HepG2 (cell line): ENCODE measurements around the gene COL27A1. TPM values are rescaled to one million over a fixed set of nuclear protein-coding genes. Genes with fewer than 3 reads are reported as not detected.

Source experiments
- ATAC-seq: fragments of 200-7000 bp; cut with Tn5 transposase; 3 replicates; pipeline ENCODE4 v1.9.1; 2020; ENCODE audit warnings: mild to moderate bottlenecking, moderate library complexity
- BruUV-seq: library from RNA; stranded (reverse); fragments of 400-500 nt; replicated peaks from 2 replicates; lab custom pipeline; 2021; lab: Mats Ljungman, UMichigan
- CTCF ChIA-PET: fragments of 300-600 bp; formaldehyde crosslinking; extraction: SDS; loops from one replicate; lab custom pipeline; 2021; ENCODE audit warnings: low total read pairs, inconsistent platforms, low intra/inter-chr PET ratio; lab: Yijun Ruan, JAX
- POLR2A ChIA-PET: fragments of 350-600 bp; sonication (Branson Sonifier 250); formaldehyde crosslinking; loops from one replicate; lab custom pipeline; 2020; ENCODE audit warnings: antibody characterized with exemption, inconsistent platforms; lab: Yijun Ruan, JAX
- DNase-seq: peaks from one replicate; pipeline ENCODE4 v3.0.0-alpha.2; 2015; ENCODE audit warnings: low spot score
- FAIRE-seq: peaks from 3 replicates; lab custom pipeline; 2011; peaks lifted over from hg19 to GRCh38; lab: Jason Lieb, UNC
- H2AFZ ChIP-seq: one replicate; pipeline ENCODE4 v1.6.1; 2011; ENCODE audit warnings: low read length, inconsistent platforms
- H3K27ac ChIP-seq: fragments of 300-600 bp; 3 replicates; pipeline ENCODE4 v1.8.0; 2011; ENCODE audit warnings: mixed run types, mild to moderate bottlenecking, mixed read lengths, low read length, inconsistent platforms; ENCODE audit not compliant: insufficient read depth; ENCODE audit errors: extremely low read length
- H3K27me3 ChIP-seq, 2 experiments: fragments of 200-600 bp in 1 of 2; 2 replicates in 1 of 2; 3 replicates in 1 of 2; pipeline versions ENCODE4 v1.6.0 to v1.8.0; 2011; ENCODE audit warnings: low read length in 2 of 2, mild to moderate bottlenecking in 2 of 2, moderate library complexity in 2 of 2, inconsistent platforms in 1 of 2; ENCODE audit not compliant: insufficient read depth in 2 of 2, control insufficient read depth in 1 of 2
- H3K36me3 ChIP-seq, 2 experiments: fragments of 200-600 bp in 1 of 2; replicated peaks in 1 of 2; 2 replicates in 1 of 2; 3 replicates in 1 of 2; pipeline versions ENCODE4 v1.5.1 to v1.8.0; 2011; ENCODE audit warnings: low read length in 2 of 2, inconsistent platforms in 1 of 2; ENCODE audit not compliant: insufficient read depth in 2 of 2, control insufficient read depth in 1 of 2
- H3K4me1 ChIP-seq: 2 replicates; pipeline ENCODE4 v1.5.1; 2012; ENCODE audit warnings: low read length, inconsistent platforms; ENCODE audit not compliant: insufficient read depth
- H3K4me2 ChIP-seq: 2 replicates; pipeline ENCODE4 v1.6.0; 2011; ENCODE audit warnings: low read depth, low read length, inconsistent platforms
- H3K4me3 ChIP-seq, 3 experiments: fragments of 200-600 bp in 1 of 3; sonication (generic), shearing (Covaris generic) in 1 of 3; replicated peaks in 1 of 3; 2 replicates each; pipeline ENCODE4 v1.5.1; 2011 to 2016; ENCODE audit warnings: low read length in 3 of 3, inconsistent platforms in 2 of 3, low read depth in 2 of 3, mild to moderate bottlenecking in 2 of 3, control low read depth in 1 of 3, mixed read lengths in 1 of 3; ENCODE audit not compliant: insufficient read depth in 1 of 3
- H3K79me2 ChIP-seq: one replicate; pipeline ENCODE4 v1.6.1; 2011; ENCODE audit warnings: low read length, inconsistent platforms; ENCODE audit not compliant: insufficient read depth
- H3K9ac ChIP-seq: 2 replicates; pipeline ENCODE4 v1.6.0; 2011; ENCODE audit warnings: mild to moderate bottlenecking, low read depth, low read length, inconsistent platforms; ENCODE audit not compliant: insufficient read depth
- H3K9me3 ChIP-seq: 2 replicates; pipeline ENCODE4 v1.5.1; 2012; ENCODE audit warnings: mild to moderate bottlenecking, low read length
- H4K20me1 ChIP-seq: 2 replicates; pipeline ENCODE4 v1.6.0; 2011; ENCODE audit warnings: inconsistent platforms, mild to moderate bottlenecking, low read length, moderate library complexity; ENCODE audit not compliant: insufficient read depth
- ATRX ChIP-seq: sonication (generic); formaldehyde crosslinking; IDR thresholded peaks from 2 replicates; pipeline ENCODE4 v1.4.0; 2020; ENCODE audit warnings: missing genetic modification reagents, borderline replicate concordance
- FOXC1 ChIP-seq: sonication (generic); formaldehyde crosslinking; IDR thresholded peaks from 2 replicates; pipeline ENCODE4 v1.8.0; 2022; ENCODE audit warnings: mild to moderate bottlenecking, missing genetic modification reagents, borderline replicate concordance
- GFI1 ChIP-seq: sonication (generic); formaldehyde crosslinking; IDR thresholded peaks from 2 replicates; pipeline ENCODE4 v1.5.0; 2020; ENCODE audit warnings: missing genetic modification reagents, mild to moderate bottlenecking, borderline replicate concordance
- GTF2F1 ChIP-seq: fragments of 150-350 bp; IDR thresholded peaks from 2 replicates; pipeline ENCODE4 v1.6.1; 2014; ENCODE audit warnings: low read length
- HOXA9 ChIP-seq: sonication (generic); formaldehyde crosslinking; IDR thresholded peaks from 2 replicates; pipeline ENCODE4 v1.8.1; 2022; ENCODE audit warnings: missing genetic modification reagents, mild to moderate bottlenecking, moderate library complexity, borderline replicate concordance
- HOXD1 ChIP-seq: sonication (generic); formaldehyde crosslinking; IDR thresholded peaks from 2 replicates; pipeline ENCODE4 v1.5.0; 2020; ENCODE audit warnings: missing genetic modification reagents
- KDM3A ChIP-seq: IDR thresholded peaks from 2 replicates; pipeline ENCODE4 v1.6.1; 2018; ENCODE audit warnings: low read depth, missing compliant biosample characterization
- MTF2 ChIP-seq: sonication (generic); formaldehyde crosslinking; IDR thresholded peaks from 2 replicates; pipeline ENCODE4 v1.5.0; 2020; ENCODE audit warnings: missing genetic modification reagents, borderline replicate concordance
- POLR2AphosphoS2 ChIP-seq: IDR thresholded peaks from 2 replicates; pipeline ENCODE4 v1.6.1; 2011; ENCODE audit warnings: low read depth, low read length, improper control_type of control experiment
- SAP130 ChIP-seq: IDR thresholded peaks from 2 replicates; pipeline ENCODE4 v1.6.1; 2016; ENCODE audit warnings: low read depth
- TEAD2 ChIP-seq: sonication (generic); formaldehyde crosslinking; IDR thresholded peaks from 2 replicates; pipeline ENCODE4 v1.9.0; 2021; ENCODE audit warnings: missing genetic modification reagents
- YY1 ChIP-seq: IDR thresholded peaks from 2 replicates; pipeline ENCODE4 v1.6.1; 2011; ENCODE audit warnings: low read length, low read depth, moderate library complexity, mild to moderate bottlenecking; ENCODE audit not compliant: insufficient read depth, insufficient replicate concordance
- ZBTB21 ChIP-seq: sonication (generic); formaldehyde crosslinking; IDR thresholded peaks from 2 replicates; pipeline ENCODE4 v1.4.0; 2020; ENCODE audit warnings: missing genetic modification reagents
- ZNF20 ChIP-seq: sonication (generic); formaldehyde crosslinking; IDR thresholded peaks from 2 replicates; pipeline ENCODE4 v1.4.0; 2020; ENCODE audit warnings: mild to moderate bottlenecking, moderate library complexity, missing genetic modification reagents
- ZNF691 ChIP-seq: sonication (generic); formaldehyde crosslinking; IDR thresholded peaks from 2 replicates; pipeline ENCODE4 v1.4.0; 2020; ENCODE audit warnings: missing genetic modification reagents, low read depth, mild to moderate bottlenecking, borderline replicate concordance
- WGBS: methylation state at CpG from one replicate; pipeline ENCODE4 v1.1.6; 2017; ENCODE audit warnings: low lambda C conversion rate; 5-methylcytosine and 5-hydroxymethylcytosine counted together
- in situ Hi-C: cut with HindIII; loops from 2 replicates; pipeline ENCODE4 v1.10.0; 2017; ENCODE audit warnings: low pct_unique_long_range_greater_than_20kb; ENCODE audit not compliant: extremely low pct_ligation_motif_present
- intact Hi-C: fragments of 100-400 bp; cut with micrococcal nuclease; formaldehyde crosslinking; loops from one replicate; pipeline ENCODE4 v1.10.0; 2022; ENCODE audit not compliant: unreplicated experiment
- polyA plus RNA-seq, 8 experiments: library from polyadenylated mRNA; depleted of rRNA in 3 of 8; stranded (reverse) in 7 of 8; unstranded in 1 of 8; fragments of >200 nt; fragmentation: Illumina TruSeq in 4 of 8; extraction: Trizol in 4 of 8; gene quantifications; 2 replicates each; pipeline versions ENCODE4 v1.2.1 to v1.2.3, GENCODE V29; 2011 to 2016; ENCODE audit warnings: low read depth in 4 of 8, missing spikeins in 1 of 8, mixed read lengths in 1 of 8; ENCODE audit not compliant: insufficient read depth in 1 of 8
- total RNA-seq, 5 experiments: library from RNA; depleted of rRNA; stranded (reverse); fragments of >200 nt; fragmentation: Illumina TruSeq; extraction: Trizol; gene quantifications; 2 replicates each; pipeline ENCODE4 v1.2.3, GENCODE V29; 2016; ENCODE audit warnings: low read depth in 1 of 5

The COL27A1 gene
- total and polyA plus RNA-seq, 2 of the 13 experiments (the other 11 are each of a cell fraction or from before 2014, with no cell fraction given), result 71.3 to 89.1 TPM

DNA sequence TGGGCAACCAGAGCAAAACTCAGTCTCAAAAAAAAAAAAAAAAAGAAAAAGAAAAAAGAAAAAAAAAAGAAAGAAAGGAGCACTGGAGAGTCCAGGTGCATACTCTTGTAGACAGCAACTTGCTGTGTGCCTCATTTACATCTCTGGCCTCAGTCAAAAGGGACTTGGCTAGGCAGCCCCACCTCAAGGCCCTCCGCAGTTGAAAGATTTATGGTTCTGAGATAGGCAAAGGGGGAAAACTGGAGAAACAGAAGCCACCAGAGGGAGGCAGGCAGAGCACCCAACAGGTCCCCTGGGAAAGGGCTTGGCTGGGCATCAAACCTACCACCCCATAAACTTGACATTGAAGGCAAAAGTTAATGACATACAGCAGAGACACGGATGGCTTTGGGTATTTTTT lies 180.4 kb downstream of the COL27A1 start:
- H4K20me1 ChIP-seq, result no peaks in the 10 kb centered on the region
- TF ChIP-seq POLR2AphosphoS2, result no peak
- no peak for TF ChIP-seq GFI1 (CRISPR knock-in tag)
- TF ChIP-seq HOXA9 (CRISPR knock-in tag), result no peak
- TF ChIP-seq GTF2F1, result no peak
- TF ChIP-seq SAP130, result no peak
- TF ChIP-seq FOXC1 (CRISPR knock-in tag), result no peak
- no peak for TF ChIP-seq ATRX
- no peak for TF ChIP-seq ZNF20
- no peak for TF ChIP-seq HOXD1 (CRISPR knock-in tag)
- TF ChIP-seq ZNF691 (CRISPR knock-in tag), result no peak
- no peak for TF ChIP-seq ZBTB21
- no peak for TF ChIP-seq YY1
- no peak for TF ChIP-seq TEAD2
- TF ChIP-seq KDM3A (CRISPR knock-in tag), result no peak
- TF ChIP-seq MTF2, result no peak
- TF ChIP-seq, all 625 proteins: peak for 0
- peaks cover 23% of the 10 kb centered on the region for H3K4me1 ChIP-seq
- CTCF ChIA-PET, result no interaction called here
- H3K9ac ChIP-seq, result no peak overlapping the region
- DNase-seq, result no peak
- H3K4me2 ChIP-seq, result no peak overlapping the region
- peaks cover 6% of the 10 kb centered on the region for H3K79me2 ChIP-seq
- in situ Hi-C loops, result no loop called here
- POLR2A ChIA-PET, result no interaction called here
- no peaks in the 10 kb centered on the region for H3K9me3 ChIP-seq
- H3K27me3 ChIP-seq, result no peaks in the 10 kb centered on the region
- BruUV-seq, result no TSS peak
- ATAC-seq, result no peak
- WGBS, result 89% methylated on average over 2 of the region's 2 CpGs
- no peak overlapping the region for H3K4me3 ChIP-seq
- peaks cover 1 to 12% of the 10 kb centered on the region in 2 experiments; a peak in 3 of 5 replicates for H3K36me3 ChIP-seq
- no peak for FAIRE-seq
- no peak overlapping the region for H2AFZ ChIP-seq
- intact Hi-C loops, result loop anchor here (5.0 kb wide), 1 partner anchor 52 kb away; the partner anchor contains the start of gene AKNA
- no peak overlapping the region for H3K27ac ChIP-seq
